ENCODE results near the gene RAD54L.

DNA sequence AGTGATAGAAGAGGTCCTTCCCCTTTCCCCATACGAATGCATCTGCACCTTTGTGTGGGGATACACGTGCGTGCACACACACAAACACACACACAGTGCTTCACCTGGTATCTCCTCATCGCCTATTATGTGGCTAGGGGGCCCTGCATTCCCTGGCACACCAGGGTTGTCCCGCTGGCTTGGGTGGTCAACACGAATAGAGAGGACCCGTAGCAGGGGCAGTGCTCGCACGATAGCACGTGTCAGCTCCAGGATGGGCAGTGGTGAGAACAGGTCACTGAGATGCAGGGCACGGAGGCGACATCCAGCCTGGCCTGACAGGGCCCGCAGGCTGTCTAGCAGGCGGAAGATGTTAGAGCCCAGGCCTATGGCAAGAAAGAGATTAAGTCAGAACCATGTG is 33.5 kb downstream of the RAD54L start:
- TF ChIP-seq CTCF (conservative IDR thresholded peaks at IDR 0.05; ENCODE audit: low read depth, low read length), result no peak
- TF ChIP-seq EZH2 (IDR thresholded peaks at IDR 0.05; ENCODE audit: borderline replicate concordance, low read depth, low read length, poor library complexity, severe bottlenecking), result no peak

Data from A673 (cell line).